ENCODE results near the gene EFNA2.

EFNA2 gene

GRCh38 chr19:1296078-1296477, 10.4 kb downstream of the EFNA2 start:
- Histone ChIP-seq H4K20me1 (ENCODE audit: insufficient read depth) (no peaks in the 10 kb centered on the region), H3K4me1 (ENCODE audit: low read depth, poor library complexity, severe bottlenecking) (peaks cover 14% of the 10 kb centered on the region), H3K36me3 (ENCODE audit: insufficient read depth) (no peaks in the 10 kb centered on the region), H3K4me2 (no peak overlapping the region), H3K9ac (no peak overlapping the region), H2AFZ (ENCODE audit: low read depth) (no peak overlapping the region), H3K79me2 (ENCODE audit: insufficient read depth, low read depth) (no peaks in the 10 kb centered on the region), H3K27ac (no peak overlapping the region), H3K27me3 (ENCODE audit: insufficient read depth, low read depth) (peaks cover 88% of the 10 kb centered on the region), H3K4me3 (IDR thresholded peaks at IDR 0.05; ENCODE audit: insufficient read depth, low read depth, low read length) (no peak overlapping the region)
- TF ChIP-seq CTCF (conservative IDR thresholded peaks at IDR 0.05; ENCODE audit: low read depth, low read length) = no peak

GRCh38 chr19:1296575-1297271, 11.1 kb downstream of the EFNA2 start:
- TF ChIP-seq CTCF (conservative IDR thresholded peaks at IDR 0.05; ENCODE audit: low read depth, low read length) = no peak
- no peak overlapping the region for H2AFZ ChIP-seq (ENCODE audit: low read depth)
- H3K36me3 ChIP-seq (ENCODE audit: insufficient read depth) = no peaks in the 10 kb centered on the region
- H3K4me1 ChIP-seq (ENCODE audit: low read depth, poor library complexity, severe bottlenecking) = peaks cover 17% of the 10 kb centered on the region
- H3K79me2 ChIP-seq (ENCODE audit: insufficient read depth, low read depth) = no peaks in the 10 kb centered on the region
- no peaks in the 10 kb centered on the region for H4K20me1 ChIP-seq (ENCODE audit: insufficient read depth)
- H3K9ac ChIP-seq = no peak overlapping the region
- no peak overlapping the region for H3K4me2 ChIP-seq
- no peak overlapping the region for H3K4me3 ChIP-seq (IDR thresholded peaks at IDR 0.05; ENCODE audit: insufficient read depth, low read depth, low read length)
- no peak overlapping the region for H3K27ac ChIP-seq
- peaks cover 88% of the 10 kb centered on the region for H3K27me3 ChIP-seq (ENCODE audit: insufficient read depth, low read depth)

- Histone ChIP-seq H4K20me1 (ENCODE audit: insufficient read depth) (no peaks in the 10 kb centered on the region), H3K36me3 (ENCODE audit: insufficient read depth) (no peaks in the 10 kb centered on the region), H3K27me3 (ENCODE audit: insufficient read depth, low read depth) (peaks cover 85% of the 10 kb centered on the region), H3K79me2 (ENCODE audit: insufficient read depth, low read depth) (no peaks in the 10 kb centered on the region), H3K4me2 (no peak overlapping the region), H2AFZ (ENCODE audit: low read depth) (no peak overlapping the region), H3K4me3 (IDR thresholded peaks at IDR 0.05; ENCODE audit: insufficient read depth, low read depth, low read length) (no peak overlapping the region), H3K9ac (no peak overlapping the region), H3K4me1 (ENCODE audit: low read depth, poor library complexity, severe bottlenecking) (peaks cover 9% of the 10 kb centered on the region), H3K27ac (no peak overlapping the region)
- no peak for TF ChIP-seq CTCF (conservative IDR thresholded peaks at IDR 0.05; ENCODE audit: low read depth, low read length)
Measured at GRCh38 chr19:1298235-1298634, 12.6 kb downstream of the EFNA2 start.

- no peak overlapping the region for H3K4me3 ChIP-seq (IDR thresholded peaks at IDR 0.05; ENCODE audit: insufficient read depth, low read depth, low read length)
- no peaks in the 10 kb centered on the region for H4K20me1 ChIP-seq (ENCODE audit: insufficient read depth)
- no peak overlapping the region for H3K9ac ChIP-seq
- no peaks in the 10 kb centered on the region for H3K36me3 ChIP-seq (ENCODE audit: insufficient read depth)
- H3K4me1 ChIP-seq (ENCODE audit: low read depth, poor library complexity, severe bottlenecking) = peaks cover 18% of the 10 kb centered on the region
- H3K4me2 ChIP-seq = no peak overlapping the region
- H3K27ac ChIP-seq = no peak overlapping the region
- H2AFZ ChIP-seq (ENCODE audit: low read depth) = no peak overlapping the region
- H3K27me3 ChIP-seq (ENCODE audit: insufficient read depth, low read depth) = peaks cover 76% of the 10 kb centered on the region
- no peaks in the 10 kb centered on the region for H3K79me2 ChIP-seq (ENCODE audit: insufficient read depth, low read depth)
- TF ChIP-seq CTCF (conservative IDR thresholded peaks at IDR 0.05; ENCODE audit: low read depth, low read length) = no peak
Measured at GRCh38 chr19:1299801-1300200, 14.1 kb downstream of the EFNA2 start.

All from KMS-11 (cell line).